SU-DHL-6 (cell line): ENCODE data around the gene TMEM42.

Experiments
- H2AFZ ChIP-seq: fragments of 200-600 bp; sonication (generic); 2 replicates; pipeline ENCODE4 v1.6.1; 2014; ENCODE audit warnings: low read depth, mild to moderate bottlenecking, moderate library complexity, mixed read lengths, antibody characterized with exemption, low read length; ENCODE audit not compliant: severe bottlenecking
- H3F3A ChIP-seq: fragments of 200-600 bp; shearing (Covaris generic); 2 replicates; pipeline ENCODE4 v1.6.0; 2016; ENCODE audit warnings: antibody characterized with exemption, mild to moderate bottlenecking; ENCODE audit not compliant: insufficient read depth
- H3K27ac ChIP-seq: fragments of 200-600 bp; sonication (generic); 2 replicates; pipeline ENCODE4 v1.5.1; 2016; ENCODE audit warnings: low read depth, mild to moderate bottlenecking, low read length, moderate library complexity, mixed read lengths
- H3K27me3 ChIP-seq: fragments of 200-600 bp; sonication (generic), shearing (Covaris generic); 2 replicates; pipeline ENCODE4 v1.6.0; 2014; ENCODE audit warnings: mild to moderate bottlenecking, low read length
- H3K36me3 ChIP-seq: fragments of 200-600 bp; sonication (generic); 2 replicates; pipeline ENCODE4 v1.6.1; 2014; ENCODE audit warnings: mild to moderate bottlenecking, low read length, mixed read lengths
- H3K4me2 ChIP-seq: fragments of 300-600, 200-600 bp; shearing (Covaris generic), sonication (generic); 2 replicates; pipeline ENCODE4 v1.6.0; 2014; ENCODE audit warnings: low read length, low read depth, mild to moderate bottlenecking; ENCODE audit not compliant: poor library complexity, severe bottlenecking
- H3K4me3 ChIP-seq: fragments of 200-600 bp; sonication (generic); 2 replicates; pipeline ENCODE4 v1.5.1; 2014; ENCODE audit warnings: antibody characterized with exemption, low read length, mild to moderate bottlenecking, mixed read lengths; ENCODE audit not compliant: insufficient read depth, poor library complexity, severe bottlenecking
- H3K79me2 ChIP-seq: fragments of 200-600 bp; sonication (generic); 2 replicates; pipeline ENCODE4 v1.6.1; 2014; ENCODE audit warnings: mild to moderate bottlenecking, low read length, moderate library complexity; ENCODE audit not compliant: insufficient read depth
- H3K9ac ChIP-seq: fragments of 200-600 bp; sonication (generic); 2 replicates; pipeline ENCODE4 v1.7.0; 2014; ENCODE audit warnings: mild to moderate bottlenecking, low read length
- H3K9me2 ChIP-seq: fragments of 200-600 bp; sonication (generic); replicated peaks from 2 replicates; pipeline ENCODE4 v1.6.1; 2014; ENCODE audit warnings: low read length; ENCODE audit not compliant: insufficient read depth
- H3K9me3 ChIP-seq: fragments of 200-600 bp; sonication (generic); 2 replicates; pipeline ENCODE4 v1.6.1; 2014; ENCODE audit warnings: low read length, mixed read lengths; ENCODE audit not compliant: insufficient read depth
- H4K20me1 ChIP-seq: fragments of 200-600 bp; sonication (generic); 2 replicates; pipeline ENCODE4 v1.6.1; 2014; ENCODE audit warnings: low read depth, mild to moderate bottlenecking, antibody characterized with exemption, low read length, moderate library complexity, mixed read lengths
- CTCF ChIP-seq: fragments of 200-600 bp; sonication (generic); IDR thresholded peaks from one replicate; pipeline ENCODE4 v1.5.1; 2017; ENCODE audit warnings: antibody characterized with exemption, mild to moderate bottlenecking, low read length, moderate library complexity; ENCODE audit not compliant: insufficient read depth, poor library complexity, severe bottlenecking
- EZH2phosphoT487 ChIP-seq: fragments of 200-600 bp; sonication (generic), shearing (Covaris generic); conservative IDR thresholded peaks from 2 replicates; pipeline ENCODE4 v1.6.1; 2018; ENCODE audit warnings: mild to moderate bottlenecking, antibody characterized with exemption, low read length, moderate library complexity, mixed read lengths

The TMEM42 gene

DNA sequence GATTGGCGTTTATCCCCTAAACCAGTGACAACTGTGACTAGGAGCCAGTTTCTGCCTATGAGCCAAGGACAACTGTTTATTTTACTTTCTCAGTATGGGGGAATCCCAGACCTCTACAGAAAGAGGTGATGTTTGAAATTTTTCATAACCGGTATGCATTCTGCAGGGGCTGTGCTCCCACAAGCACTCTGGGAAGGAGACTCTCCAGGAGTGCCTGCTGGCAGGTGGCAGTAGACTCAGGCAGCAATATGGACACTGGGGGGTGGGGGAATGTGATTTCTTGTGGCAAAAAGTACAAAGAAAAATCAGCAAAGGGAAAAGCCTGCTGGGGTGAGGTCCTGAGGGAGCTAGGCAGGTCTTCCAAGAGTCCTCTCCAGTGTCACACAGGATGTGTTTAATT, 18.6 kb downstream of the TMEM42 start:
- Histone ChIP-seq H3K27me3 (no peaks in the 10 kb centered on the region), H3K4me2 (no peak overlapping the region), H3K9me3 (no peaks in the 10 kb centered on the region), H4K20me1 (no peaks in the 10 kb centered on the region), H3F3A (no peaks in the 10 kb centered on the region), H3K36me3 (no peaks in the 10 kb centered on the region), H3K4me3 (no peak overlapping the region), H3K9me2 (no peaks in the 10 kb centered on the region), H2AFZ (no peak overlapping the region), H3K79me2 (no peaks in the 10 kb centered on the region), H3K27ac (no peak overlapping the region), H3K9ac (no peak overlapping the region)
- no peak for TF ChIP-seq CTCF
- TF ChIP-seq EZH2phosphoT487: no peak

DNA sequence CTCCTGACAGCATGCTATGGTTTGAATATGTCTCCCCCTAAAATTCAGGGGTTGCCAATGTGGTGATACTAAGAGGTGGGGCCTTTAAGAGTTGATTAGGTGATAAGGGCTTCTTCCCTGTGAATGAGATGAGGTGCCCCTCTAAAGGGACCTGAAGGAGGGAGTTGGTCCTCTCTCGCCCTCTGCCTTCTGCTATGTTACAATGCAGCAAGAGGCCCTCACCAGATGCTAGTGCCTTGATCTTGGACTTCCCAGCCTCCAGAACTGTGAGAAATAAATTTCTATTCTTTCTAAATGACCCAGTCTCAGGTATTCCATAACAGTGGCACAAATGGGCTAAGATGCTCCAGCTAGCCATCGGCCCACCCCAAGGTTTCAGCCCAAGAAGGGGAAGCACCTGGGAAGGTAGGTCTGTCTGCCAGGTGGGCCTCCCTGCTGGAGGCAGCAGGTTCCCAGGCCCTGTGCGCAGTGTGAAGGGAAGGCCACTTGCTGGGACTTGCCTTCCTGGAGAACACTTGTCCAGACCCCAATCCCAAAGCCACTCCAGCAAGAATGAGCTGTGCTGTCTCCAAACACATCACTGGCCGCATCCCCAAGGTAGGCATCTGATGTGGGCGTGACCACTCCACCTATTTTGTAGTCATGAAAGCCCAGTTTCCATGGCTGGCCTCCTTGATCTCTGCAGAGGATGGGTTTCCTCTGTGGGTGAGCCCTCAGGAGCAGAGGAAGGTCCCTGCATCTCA, 21.7 kb downstream of the TMEM42 start:
- H3K4me3 ChIP-seq: no peak overlapping the region
- H3K9ac ChIP-seq: no peak overlapping the region
- TF ChIP-seq CTCF (no peak), EZH2phosphoT487 (no peak)
- no peak overlapping the region for H3K27ac ChIP-seq
- H3K27me3 ChIP-seq: no peaks in the 10 kb centered on the region
- H3K9me3 ChIP-seq: no peaks in the 10 kb centered on the region
- H3K9me2 ChIP-seq: no peaks in the 10 kb centered on the region
- no peaks in the 10 kb centered on the region for H3K36me3 ChIP-seq
- H3K4me2 ChIP-seq: no peak overlapping the region
- no peaks in the 10 kb centered on the region for H3F3A ChIP-seq
- no peaks in the 10 kb centered on the region for H4K20me1 ChIP-seq
- H3K79me2 ChIP-seq: no peaks in the 10 kb centered on the region
- H2AFZ ChIP-seq: no peak overlapping the region

- H3F3A ChIP-seq: no peaks in the 10 kb centered on the region
- H3K9me3 ChIP-seq: no peaks in the 10 kb centered on the region
- no peak overlapping the region for H3K4me2 ChIP-seq
- no peak for TF ChIP-seq EZH2phosphoT487
- no peak for TF ChIP-seq CTCF
- no peak overlapping the region for H3K4me3 ChIP-seq
- H3K27me3 ChIP-seq: no peaks in the 10 kb centered on the region
- no peaks in the 10 kb centered on the region for H4K20me1 ChIP-seq
- no peaks in the 10 kb centered on the region for H3K9me2 ChIP-seq
- H3K36me3 ChIP-seq: no peaks in the 10 kb centered on the region
- H3K27ac ChIP-seq: no peak overlapping the region
- no peak overlapping the region for H3K9ac ChIP-seq
- no peak overlapping the region for H2AFZ ChIP-seq
- H3K79me2 ChIP-seq: no peaks in the 10 kb centered on the region
Observed at GRCh38 chr3:44883999-44884431, 22.3 kb downstream of the TMEM42 start.
